K562 (cell line): ENCODE data around the gene PTPN13. TPM values are rescaled to one million over a fixed set of nuclear protein-coding genes. Genes with fewer than 3 reads are reported as not detected.

ENCODE experiments used
- ATAC-seq: fragments of 200-7000 bp; cut with Tn5 transposase; 3 replicates; pipeline ENCODE4 v1.9.1; 2020; ENCODE audit warnings: moderate library complexity
- BruUV-seq: library from RNA; stranded (reverse); fragments of 400-500 nt; replicated peaks from 2 replicates; lab custom pipeline; 2021; lab: Mats Ljungman, UMichigan
- CTCF ChIA-PET: fragments of 300-600 bp; formaldehyde crosslinking; extraction: SDS; loops from one replicate; lab custom pipeline; 2021; ENCODE audit warnings: low intra/inter-chr PET ratio; lab: Yijun Ruan, JAX
- POLR2A ChIA-PET: fragments of 300-600, 350-650 bp; sonication (Branson Sonifier 250); formaldehyde crosslinking; extraction: SDS; loops from one replicate; lab custom pipeline; 2021; ENCODE audit warnings: antibody characterized with exemption, inconsistent platforms; lab: Yijun Ruan, JAX
- DNase-seq, 4 experiments: peaks; one replicate each; pipeline versions ENCODE4 v3.0.0 to v3.0.0-alpha.2; 2011 to 2018; ENCODE audit warnings: low spot score in 3 of 4, mixed read lengths in 3 of 4; ENCODE audit errors: extremely low read depth in 1 of 4
- FAIRE-seq: peaks from 2 replicates; lab custom pipeline; 2011; peaks lifted over from hg19 to GRCh38; lab: Jason Lieb, UNC
- H2AFZ ChIP-seq: 2 replicates; pipeline ENCODE4 v1.6.0; 2011; ENCODE audit warnings: low read depth, low read length, control low read depth, inconsistent platforms
- H3K27ac ChIP-seq: fragments of 200-600 bp; 3 replicates; pipeline ENCODE4 v1.8.0; 2011; ENCODE audit warnings: low read depth, mild to moderate bottlenecking, control low read depth, inconsistent platforms, low read length, moderate library complexity, mixed read lengths; ENCODE audit errors: extremely low read depth
- H3K27me3 ChIP-seq, 2 experiments: fragments of 300-600 bp in 1 of 2; 2 replicates in 1 of 2; 3 replicates in 1 of 2; pipeline versions ENCODE4 v1.6.0 to v1.8.0; 2011; ENCODE audit warnings: inconsistent platforms in 2 of 2, low read length in 2 of 2, mild to moderate bottlenecking in 1 of 2, mixed read lengths in 1 of 2, moderate library complexity in 1 of 2; ENCODE audit not compliant: control insufficient read depth in 2 of 2, insufficient read depth in 2 of 2
- H3K36me3 ChIP-seq: fragments of 300-600 bp; 3 replicates; pipeline ENCODE4 v1.8.0; 2011; ENCODE audit warnings: mild to moderate bottlenecking, low read length, inconsistent platforms; ENCODE audit not compliant: control insufficient read depth, insufficient read depth
- H3K4me1 ChIP-seq, 2 experiments: fragments of 200-600 bp in 1 of 2; replicated peaks in 1 of 2; 2 replicates in 1 of 2; 3 replicates in 1 of 2; pipeline versions ENCODE4 v1.5.1 to v1.8.0; 2011; ENCODE audit warnings: inconsistent platforms in 2 of 2, low read length in 2 of 2, mild to moderate bottlenecking in 1 of 2, mixed read lengths in 1 of 2, moderate library complexity in 1 of 2; ENCODE audit not compliant: control insufficient read depth in 2 of 2, insufficient read depth in 2 of 2
- H3K4me2 ChIP-seq: 2 replicates; pipeline ENCODE4 v1.6.1; 2011; ENCODE audit warnings: low read length, control low read depth, inconsistent platforms, mixed read lengths; ENCODE audit not compliant: insufficient read depth
- H3K4me3 ChIP-seq: fragments of 200-600 bp; sonication (generic), shearing (Covaris generic); 2 replicates; pipeline ENCODE4 v1.5.1; 2016; ENCODE audit warnings: control low read depth, inconsistent platforms
- H3K79me2 ChIP-seq: fragments of 200-600 bp; 3 replicates; pipeline ENCODE4 v1.8.0; 2011; ENCODE audit warnings: low read length, inconsistent platforms; ENCODE audit not compliant: control insufficient read depth, insufficient read depth
- H3K9ac ChIP-seq, 2 experiments: 2 replicates each; pipeline versions ENCODE4 v1.6.0 to v1.6.1; 2011; ENCODE audit warnings: low read depth in 2 of 2, low read length in 2 of 2, control low read depth in 1 of 2, inconsistent platforms in 1 of 2, mild to moderate bottlenecking in 1 of 2, mixed read lengths in 1 of 2; ENCODE audit not compliant: insufficient read depth in 1 of 2
- H3K9me1 ChIP-seq: one replicate; pipeline ENCODE4 v1.6.0; 2011; ENCODE audit warnings: inconsistent platforms, mild to moderate bottlenecking, low read length, moderate library complexity; ENCODE audit not compliant: control insufficient read depth, insufficient read depth
- H3K9me3 ChIP-seq: replicated peaks from 2 replicates; pipeline ENCODE4 v1.5.1; 2011; ENCODE audit warnings: low read depth, low read length, inconsistent platforms; ENCODE audit not compliant: control insufficient read depth, insufficient read depth
- H4K20me1 ChIP-seq: replicated peaks from 2 replicates; pipeline ENCODE4 v1.6.1; 2011; ENCODE audit warnings: low read length, inconsistent platforms, mixed read lengths; ENCODE audit not compliant: control insufficient read depth, insufficient read depth
- CREB3 ChIP-seq: fragments of 450-650 bp; conservative IDR thresholded peaks from 2 replicates; pipeline ENCODE4 v1.6.1; 2016; ENCODE audit warnings: missing genetic modification characterization, low read depth, mild to moderate bottlenecking, missing compliant biosample characterization, moderate library complexity
- E2F4 ChIP-seq: sonication (generic); formaldehyde crosslinking; IDR thresholded peaks from 2 replicates; pipeline ENCODE4 v1.8.0; 2022; ENCODE audit warnings: mild to moderate bottlenecking, low read depth, missing genetic modification reagents
- ELF1 ChIP-seq: fragments of 200-800 bp; sonication (Bioruptor generic); IDR thresholded peaks from 2 replicates; pipeline ENCODE4 v1.6.1; 2016; ENCODE audit warnings: missing genetic modification characterization, missing compliant biosample characterization
- FOS ChIP-seq: IDR thresholded peaks from 3 replicates; pipeline ENCODE4 v1.6.1; 2011; ENCODE audit not compliant: insufficient read length; ENCODE audit errors: extremely low read depth
- FOXK1 ChIP-seq: sonication (generic); formaldehyde crosslinking; IDR thresholded peaks from 2 replicates; pipeline ENCODE4 v1.8.0; 2022; ENCODE audit warnings: missing genetic modification reagents, mild to moderate bottlenecking, borderline replicate concordance
- ILK ChIP-seq: fragments of 450-650 bp; IDR thresholded peaks from 2 replicates; pipeline ENCODE4 v1.6.1; 2016; ENCODE audit warnings: missing genetic modification characterization, low read depth, mild to moderate bottlenecking, missing compliant biosample characterization, moderate library complexity, borderline replicate concordance
- LEF1 ChIP-seq: fragments of 450-650 bp; IDR thresholded peaks from 2 replicates; pipeline ENCODE4 v1.6.1; 2016; ENCODE audit warnings: mild to moderate bottlenecking
- NEUROD1 ChIP-seq: fragments of 150-350 bp; IDR thresholded peaks from 2 replicates; pipeline ENCODE4 v1.6.1; 2014; ENCODE audit warnings: borderline replicate concordance, low read length, low read depth; ENCODE audit not compliant: partially characterized antibody
- STAG1 ChIP-seq: sonication (generic); formaldehyde crosslinking; IDR thresholded peaks from 2 replicates; pipeline ENCODE4 v1.5.0; 2020; ENCODE audit warnings: missing genetic modification reagents, borderline replicate concordance
- WGBS: fragments of 100-300 bp; shearing (Covaris generic); methylation state at CpG from one replicate; pipeline ENCODE4 v1.1.6; 2016; ENCODE audit warnings: low coverage, mixed read lengths; ENCODE audit not compliant: insufficient coverage; ENCODE audit errors: missing lambda C conversion rate; 5-methylcytosine and 5-hydroxymethylcytosine counted together
- in situ Hi-C: fragments of 300-500 bp; cut with MboI; formaldehyde crosslinking; loops from 4 replicates; pipeline ENCODE4 v1.15.0; 2018; ENCODE audit warnings: inconsistent platforms, mixed read lengths
- intact Hi-C: fragments of 100-400 bp; cut with micrococcal nuclease; formaldehyde crosslinking; loops from 2 replicates; pipeline ENCODE4 v1.14.2; 2022
- polyA plus RNA-seq, 8 experiments: library from polyadenylated mRNA; depleted of rRNA in 4 of 8; stranded (reverse) in 5 of 8; unstranded in 3 of 8; fragments of >200 nt; fragmentation: Nextera tagmentation in 2 of 8; fragmentation: Illumina TruSeq in 1 of 8; extraction: Ambion mirVana in 2 of 8; extraction: Trizol in 1 of 8; gene quantifications; 2 replicates each; pipeline versions ENCODE4 v1.2.1 to v1.2.3, GENCODE V29; 2011 to 2014; ENCODE audit warnings: inconsistent platforms in 1 of 8, missing spikeins in 1 of 8
- total RNA-seq, 7 experiments: library from RNA; depleted of rRNA in 6 of 7; stranded (reverse); fragments of >200 nt in 6 of 7; fragmentation: Illumina TruSeq in 2 of 7; extraction: Trizol in 2 of 7; gene quantifications; 2 replicates each; pipeline versions ENCODE4 v1.2.1 to v1.2.3, GENCODE V29; 2011 to 2021; ENCODE audit warnings: low replicate concordance in 1 of 7
- TF ChIP-seq, protein P1 (sequence below): fragments of 250-450 bp; sonication (Bioruptor Pico); IDR thresholded peaks from 2 replicates; pipeline ENCODE4 v1.8.0; 2022; ENCODE audit warnings: moderate library complexity, mild to moderate bottlenecking, inconsistent platforms
- TF ChIP-seq, protein P2 (sequence below): fragments of 250-450 bp; sonication (Bioruptor Pico); IDR thresholded peaks from 2 replicates; pipeline ENCODE4 v1.8.0; 2021; ENCODE audit warnings: borderline replicate concordance, mild to moderate bottlenecking, moderate library complexity; ENCODE audit not compliant: poor library complexity, severe bottlenecking

PTPN13 gene
- total and polyA plus RNA-seq, 9 of the 15 experiments (the other 6 are each of a cell fraction or from before 2014, with no cell fraction given): 0.33 TPM; not detected in 8

- H4K20me1 ChIP-seq: no peaks in the 10 kb centered on the region
- H3K36me3 ChIP-seq: no peaks in the 10 kb centered on the region
- no peak for TF ChIP-seq ILK
- TF ChIP-seq NEUROD1: no peak
- no peak for TF ChIP-seq FOS
- no peak for TF ChIP-seq LEF1
- TF ChIP-seq, protein P1, sequence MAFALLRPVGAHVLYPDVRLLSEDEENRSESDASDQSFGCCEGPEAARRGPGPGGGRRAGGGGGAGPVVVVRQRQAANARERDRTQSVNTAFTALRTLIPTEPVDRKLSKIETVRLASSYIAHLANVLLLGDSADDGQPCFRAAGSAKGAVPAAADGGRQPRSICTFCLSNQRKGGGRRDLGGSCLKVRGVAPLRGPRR: no peak
- no peak for TF ChIP-seq CREB3 (tag)
- no peak for TF ChIP-seq FOXK1 (CRISPR knock-in tag)
- no peak for TF ChIP-seq STAG1
- no peak for TF ChIP-seq E2F4 (CRISPR knock-in tag)
- TF ChIP-seq, protein P2, sequence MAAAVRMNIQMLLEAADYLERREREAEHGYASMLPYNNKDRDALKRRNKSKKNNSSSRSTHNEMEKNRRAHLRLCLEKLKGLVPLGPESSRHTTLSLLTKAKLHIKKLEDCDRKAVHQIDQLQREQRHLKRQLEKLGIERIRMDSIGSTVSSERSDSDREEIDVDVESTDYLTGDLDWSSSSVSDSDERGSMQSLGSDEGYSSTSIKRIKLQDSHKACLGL (CRISPR knock-in tag): no peak
- no peak for TF ChIP-seq ELF1
- TF ChIP-seq, all 486 proteins: peak for 0
- Histone ChIP-seq H3K4me2 (no peak overlapping the region), H3K27ac (no peak overlapping the region), H3K79me2 (no peaks in the 10 kb centered on the region), H3K4me1 (no peaks in the 10 kb centered on the region), H3K4me3 (no peak overlapping the region), H3K9me1 (no peaks in the 10 kb centered on the region), H2AFZ (no peak overlapping the region), H3K9ac (no peak overlapping the region), H3K27me3 (no peaks in the 10 kb centered on the region), H3K9me3 (peaks cover 2% of the 10 kb centered on the region)
- DNase-seq (no peak), ATAC-seq (no peak), FAIRE-seq (no peak)
- in situ Hi-C loops (no loop called here), intact Hi-C loops (no loop called here)
- POLR2A ChIA-PET: no interaction called here
- 0% methylated on average over 1 of the region's 1 CpG for WGBS
- CTCF ChIA-PET: no interaction called here
- BruUV-seq: no TSS peak
Observed at GRCh38 chr4:86657382-86657781, 63.3 kb downstream of the PTPN13 start.
